ENCODE measurements around the gene ZNF391.

ZNF391 gene

GRCh38 chr6:27388293-27389197 is at the start of gene ZNF391:
Gene ZNF391 (plus strand): TSS chr6:27388759. CDS start chr6:27400371, 11,612 bp downstream.
- TF ChIP-seq CTCF (IDR thresholded peaks at IDR 0.05; ENCODE audit: insufficient read depth, low read depth, low read length, missing control alignments) = no peak
- H3K4me3 ChIP-seq (ENCODE audit: low read depth, low read length) = peak within 1 kb of the TSS; percentile 99
- peak; percentile 82 for DNase-seq (ENCODE audit: low read depth)

- TF ChIP-seq CTCF (IDR thresholded peaks at IDR 0.05; ENCODE audit: insufficient read depth, low read depth, low read length, missing control alignments) = no peak
- H3K4me3 ChIP-seq (ENCODE audit: low read depth, low read length) = no peak overlapping the region
- no peak for DNase-seq (ENCODE audit: low read depth)
These were observed 35.7 kb upstream of the ZNF391 start for GRCh38 chr6:27352850-27353249.

GRCh38 chr6:27358786-27359185 is 29.8 kb upstream of the ZNF391 start:
- no peak for TF ChIP-seq CTCF (IDR thresholded peaks at IDR 0.05; ENCODE audit: insufficient read depth, low read depth, low read length, missing control alignments)
- no peak overlapping the region for H3K4me3 ChIP-seq (ENCODE audit: low read depth, low read length)
- no peak for DNase-seq (ENCODE audit: low read depth)

GRCh38 chr6:27359231-27359630 is 29.3 kb upstream of the ZNF391 start:
- DNase-seq (ENCODE audit: low read depth) = no peak
- no peak for TF ChIP-seq CTCF (IDR thresholded peaks at IDR 0.05; ENCODE audit: insufficient read depth, low read depth, low read length, missing control alignments)

GRCh38 chr6:27368202-27368601 is 20.4 kb upstream of the ZNF391 start:
- no peak for TF ChIP-seq CTCF (IDR thresholded peaks at IDR 0.05; ENCODE audit: insufficient read depth, low read depth, low read length, missing control alignments)
- DNase-seq (ENCODE audit: low read depth) = no peak
- no peak overlapping the region for H3K4me3 ChIP-seq (ENCODE audit: low read depth, low read length)

More at GRCh38 chr6:27359231-27359630, 29.3 kb upstream of the ZNF391 start:
- no peak overlapping the region for H3K4me3 ChIP-seq (ENCODE audit: low read depth, low read length)

GRCh38 chr6:27370391-27370790 is 18.2 kb upstream of the ZNF391 start:
- no peak overlapping the region for H3K4me3 ChIP-seq (ENCODE audit: low read depth, low read length)
- no peak for TF ChIP-seq CTCF (IDR thresholded peaks at IDR 0.05; ENCODE audit: insufficient read depth, low read depth, low read length, missing control alignments)
- DNase-seq (ENCODE audit: low read depth) = no peak
